NCI-H2081 (cell line): Measurements from ENCODE around the gene TEAD1.

Source experiments
- DNase-seq, 2 experiments: peaks; one replicate each; lab custom pipeline; 2025; lab: John Stamatoyannopoulos, UW

The TEAD1 gene

GRCh38 chr11:12810568-12810894 lies 136.3 kb downstream of the TEAD1 start:
- DNase-seq, result no peak

GRCh38 chr11:12811861-12812260 lies 137.6 kb downstream of the TEAD1 start:
- no peak for DNase-seq

GRCh38 chr11:12812849-12813248 lies 138.6 kb downstream of the TEAD1 start:
- DNase-seq, result no peak

GRCh38 chr11:12813371-12814225 lies 139.4 kb downstream of the TEAD1 start:
- no peak for DNase-seq

GRCh38 chr11:12815129-12815480 lies 140.9 kb downstream of the TEAD1 start:
- DNase-seq, result no peak

- no peak for DNase-seq
Measured at GRCh38 chr11:12815931-12816494, 141.8 kb downstream of the TEAD1 start.

- DNase-seq, result no peak
Measured at GRCh38 chr11:12817681-12818332, 143.6 kb downstream of the TEAD1 start.

GRCh38 chr11:12818333-12819015 lies 144.3 kb downstream of the TEAD1 start:
- no peak for DNase-seq

GRCh38 chr11:12822392-12823022 lies 148.3 kb downstream of the TEAD1 start:
- DNase-seq, result peak in 1 of 2 experiments; percentile 34

- DNase-seq, result peak in 1 of 2 experiments; percentile 63
Measured at GRCh38 chr11:12824281-12825041, 150.2 kb downstream of the TEAD1 start.

- no peak for DNase-seq
Measured at GRCh38 chr11:12826441-12826840, 152.2 kb downstream of the TEAD1 start.

- DNase-seq, result no peak
Measured at GRCh38 chr11:12827369-12827768, 153.1 kb downstream of the TEAD1 start.

GRCh38 chr11:12827929-12828812 lies 153.9 kb downstream of the TEAD1 start:
- peak; percentile 75 to 92 for DNase-seq

- peak in 1 of 2 experiments; percentile 24 for DNase-seq
Measured at GRCh38 chr11:12829131-12829530, 154.9 kb downstream of the TEAD1 start.

GRCh38 chr11:12829540-12830314 lies 155.5 kb downstream of the TEAD1 start:
- DNase-seq, result no peak

GRCh38 chr11:12831471-12832202 lies 157.4 kb downstream of the TEAD1 start:
- DNase-seq, result peak; percentile 89 to 93

- DNase-seq, result no peak
Measured at GRCh38 chr11:12832480-12833224, 158.4 kb downstream of the TEAD1 start.

GRCh38 chr11:12834166-12834565 lies 159.9 kb downstream of the TEAD1 start:
- peak in 1 of 2 experiments; percentile 36 for DNase-seq
